ENCODE data around the gene ZNF750.

The ZNF750 gene

GRCh38 chr17:82825540-82826124 lies 14.2 kb downstream of the ZNF750 start:
- no peaks in the 10 kb centered on the region for H3K27me3 ChIP-seq (ENCODE audit: control insufficient read depth, insufficient read depth, low read length)
- no peak overlapping the region for H3K27ac ChIP-seq (ENCODE audit: low read length)
- no peak overlapping the region for H3K9ac ChIP-seq (ENCODE audit: low read length)
- H3K4me3 ChIP-seq (ENCODE audit: low read length), result no peak overlapping the region
- H3K9me3 ChIP-seq (ENCODE audit: control insufficient read depth, low read depth, low read length), result peaks cover 1% of the 10 kb centered on the region
- no peaks in the 10 kb centered on the region for H3K4me1 ChIP-seq (ENCODE audit: control insufficient read depth, low read depth, low read length)
- peaks cover 12% of the 10 kb centered on the region for H3K36me3 ChIP-seq (ENCODE audit: control insufficient read depth, low read depth, low read length)

- Histone ChIP-seq H3K36me3 (ENCODE audit: control insufficient read depth, low read depth, low read length) (peaks cover 7% of the 10 kb centered on the region), H3K4me3 (ENCODE audit: low read length) (no peak overlapping the region), H3K4me1 (ENCODE audit: control insufficient read depth, low read depth, low read length) (no peaks in the 10 kb centered on the region), H3K9me3 (ENCODE audit: control insufficient read depth, low read depth, low read length) (peaks cover 12% of the 10 kb centered on the region), H3K27ac (ENCODE audit: low read length) (no peak overlapping the region), H3K9ac (ENCODE audit: low read length) (no peak overlapping the region), H3K27me3 (ENCODE audit: control insufficient read depth, insufficient read depth, low read length) (no peaks in the 10 kb centered on the region)
Measured at GRCh38 chr17:82823004-82823403, 16.8 kb downstream of the ZNF750 start.

GRCh38 chr17:82822281-82822680 lies 17.5 kb downstream of the ZNF750 start:
- Histone ChIP-seq H3K9ac (ENCODE audit: low read length) (no peak overlapping the region), H3K36me3 (ENCODE audit: control insufficient read depth, low read depth, low read length) (peaks cover 7% of the 10 kb centered on the region), H3K27ac (ENCODE audit: low read length) (no peak overlapping the region)

GRCh38 chr17:82821554-82821953 lies 18.3 kb downstream of the ZNF750 start:
- Histone ChIP-seq H3K9me3 (ENCODE audit: control insufficient read depth, low read depth, low read length) (peaks cover 12% of the 10 kb centered on the region), H3K4me1 (ENCODE audit: control insufficient read depth, low read depth, low read length) (no peaks in the 10 kb centered on the region), H3K36me3 (ENCODE audit: control insufficient read depth, low read depth, low read length) (peaks cover 10% of the 10 kb centered on the region), H3K27me3 (ENCODE audit: control insufficient read depth, insufficient read depth, low read length) (no peaks in the 10 kb centered on the region), H3K9ac (ENCODE audit: low read length) (no peak overlapping the region), H3K27ac (ENCODE audit: low read length) (no peak overlapping the region), H3K4me3 (ENCODE audit: low read length) (no peak overlapping the region)

More at GRCh38 chr17:82822281-82822680, 17.5 kb downstream of the ZNF750 start:
- Histone ChIP-seq H3K9me3 (ENCODE audit: control insufficient read depth, low read depth, low read length) (peaks cover 12% of the 10 kb centered on the region), H3K27me3 (ENCODE audit: control insufficient read depth, insufficient read depth, low read length) (no peaks in the 10 kb centered on the region), H3K4me1 (ENCODE audit: control insufficient read depth, low read depth, low read length) (no peaks in the 10 kb centered on the region), H3K4me3 (ENCODE audit: low read length) (no peak overlapping the region)

GRCh38 chr17:82820278-82821251 lies 19.3 kb downstream of the ZNF750 start:
- Histone ChIP-seq H3K9ac (ENCODE audit: low read length) (no peak overlapping the region), H3K27ac (ENCODE audit: low read length) (no peak overlapping the region), H3K36me3 (ENCODE audit: control insufficient read depth, low read depth, low read length) (peaks cover 20% of the 10 kb centered on the region), H3K9me3 (ENCODE audit: control insufficient read depth, low read depth, low read length) (peaks cover 12% of the 10 kb centered on the region), H3K27me3 (ENCODE audit: control insufficient read depth, insufficient read depth, low read length) (no peaks in the 10 kb centered on the region), H3K4me3 (ENCODE audit: low read length) (no peak overlapping the region), H3K4me1 (ENCODE audit: control insufficient read depth, low read depth, low read length) (no peaks in the 10 kb centered on the region)

GRCh38 chr17:82817947-82818346 lies 21.9 kb downstream of the ZNF750 start:
- H3K4me1 ChIP-seq (ENCODE audit: control insufficient read depth, low read depth, low read length), result no peaks in the 10 kb centered on the region
- no peak overlapping the region for H3K4me3 ChIP-seq (ENCODE audit: low read length)
- no peaks in the 10 kb centered on the region for H3K27me3 ChIP-seq (ENCODE audit: control insufficient read depth, insufficient read depth, low read length)
- peaks cover 31% of the 10 kb centered on the region for H3K36me3 ChIP-seq (ENCODE audit: control insufficient read depth, low read depth, low read length)
- H3K27ac ChIP-seq (ENCODE audit: low read length), result no peak overlapping the region
- no peak overlapping the region for H3K9ac ChIP-seq (ENCODE audit: low read length)
- peaks cover 12% of the 10 kb centered on the region for H3K9me3 ChIP-seq (ENCODE audit: control insufficient read depth, low read depth, low read length)

GRCh38 chr17:82816358-82816757 lies 23.5 kb downstream of the ZNF750 start:
- no peaks in the 10 kb centered on the region for H3K27me3 ChIP-seq (ENCODE audit: control insufficient read depth, insufficient read depth, low read length)
- H3K4me1 ChIP-seq (ENCODE audit: control insufficient read depth, low read depth, low read length), result no peaks in the 10 kb centered on the region
- peaks cover 12% of the 10 kb centered on the region for H3K9me3 ChIP-seq (ENCODE audit: control insufficient read depth, low read depth, low read length)
- no peak overlapping the region for H3K9ac ChIP-seq (ENCODE audit: low read length)
- peaks cover 41% of the 10 kb centered on the region for H3K36me3 ChIP-seq (ENCODE audit: control insufficient read depth, low read depth, low read length)
- no peak overlapping the region for H3K4me3 ChIP-seq (ENCODE audit: low read length)
- no peak overlapping the region for H3K27ac ChIP-seq (ENCODE audit: low read length)

- Histone ChIP-seq H3K27ac (ENCODE audit: low read length) (no peak overlapping the region), H3K27me3 (ENCODE audit: control insufficient read depth, insufficient read depth, low read length) (no peaks in the 10 kb centered on the region), H3K4me1 (ENCODE audit: control insufficient read depth, low read depth, low read length) (no peaks in the 10 kb centered on the region), H3K36me3 (ENCODE audit: control insufficient read depth, low read depth, low read length) (peaks cover 46% of the 10 kb centered on the region), H3K4me3 (ENCODE audit: low read length) (no peak overlapping the region), H3K9ac (ENCODE audit: low read length) (no peak overlapping the region), H3K9me3 (ENCODE audit: control insufficient read depth, low read depth, low read length) (peaks cover 12% of the 10 kb centered on the region)
Measured at GRCh38 chr17:82815790-82816305, 24.0 kb downstream of the ZNF750 start.

- Histone ChIP-seq H3K36me3 (ENCODE audit: control insufficient read depth, low read depth, low read length) (peaks cover 51% of the 10 kb centered on the region), H3K27ac (ENCODE audit: low read length) (no peak overlapping the region), H3K9ac (ENCODE audit: low read length) (no peak overlapping the region), H3K9me3 (ENCODE audit: control insufficient read depth, low read depth, low read length) (peaks cover 8% of the 10 kb centered on the region), H3K27me3 (ENCODE audit: control insufficient read depth, insufficient read depth, low read length) (no peaks in the 10 kb centered on the region), H3K4me1 (ENCODE audit: control insufficient read depth, low read depth, low read length) (no peaks in the 10 kb centered on the region), H3K4me3 (ENCODE audit: low read length) (no peak overlapping the region)
Measured at GRCh38 chr17:82815354-82815753, 24.5 kb downstream of the ZNF750 start.

- no peak overlapping the region for H3K27ac ChIP-seq (ENCODE audit: low read length)
- H3K36me3 ChIP-seq (ENCODE audit: control insufficient read depth, low read depth, low read length), result peaks cover 56% of the 10 kb centered on the region
- H3K9ac ChIP-seq (ENCODE audit: low read length), result no peak overlapping the region
- H3K9me3 ChIP-seq (ENCODE audit: control insufficient read depth, low read depth, low read length), result peaks cover 5% of the 10 kb centered on the region
- H3K4me3 ChIP-seq (ENCODE audit: low read length), result no peak overlapping the region
- no peaks in the 10 kb centered on the region for H3K4me1 ChIP-seq (ENCODE audit: control insufficient read depth, low read depth, low read length)
- no peaks in the 10 kb centered on the region for H3K27me3 ChIP-seq (ENCODE audit: control insufficient read depth, insufficient read depth, low read length)
Measured at GRCh38 chr17:82814834-82815233, 25.0 kb downstream of the ZNF750 start.

- Histone ChIP-seq H3K27me3 (ENCODE audit: control insufficient read depth, insufficient read depth, low read length) (no peaks in the 10 kb centered on the region), H3K36me3 (ENCODE audit: control insufficient read depth, low read depth, low read length) (peaks cover 60% of the 10 kb centered on the region), H3K9ac (ENCODE audit: low read length) (no peak overlapping the region), H3K9me3 (ENCODE audit: control insufficient read depth, low read depth, low read length) (no peaks in the 10 kb centered on the region), H3K4me3 (ENCODE audit: low read length) (no peak overlapping the region), H3K4me1 (ENCODE audit: control insufficient read depth, low read depth, low read length) (no peaks in the 10 kb centered on the region), H3K27ac (ENCODE audit: low read length) (no peak overlapping the region)
Measured at GRCh38 chr17:82813299-82814051, 26.3 kb downstream of the ZNF750 start.

Measured in iPS-18a (cell line).